ENCODE results near the gene TMED8.
"Not testable (repeated sequence)": the region's sequence is repeated elsewhere in the genome, so short reads cannot be mapped to it uniquely, and the experiment has no call there.

The TMED8 gene, protein sequence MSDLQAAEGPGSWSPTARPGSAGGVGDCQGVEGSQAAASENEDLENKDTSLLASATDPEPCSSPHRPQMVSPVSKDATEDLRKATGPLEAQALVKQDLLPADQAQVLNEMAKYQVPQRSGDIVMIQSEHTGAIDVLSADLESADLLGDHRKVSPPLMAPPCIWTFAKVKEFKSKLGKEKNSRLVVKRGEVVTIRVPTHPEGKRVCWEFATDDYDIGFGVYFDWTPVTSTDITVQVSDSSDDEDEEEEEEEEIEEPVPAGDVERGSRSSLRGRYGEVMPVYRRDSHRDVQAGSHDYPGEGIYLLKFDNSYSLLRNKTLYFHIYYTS

GRCh38 chr14:77376771-77377501 is at the start of gene TMED8, which contains the start of gene SAMD15:
TMED8 (minus strand) TSS chr14:77377094; CDS start chr14:77377053, 41 bp downstream.
SAMD15 (plus strand) TSS chr14:77377379; CDS start chr14:77377419, 40 bp downstream.
- peak; percentile 63 for DNase-seq (ENCODE audit: low read depth, low spot score)

GRCh38 chr14:77426396-77426795 is 49.5 kb upstream of the TMED8 start:
- no peak for DNase-seq (ENCODE audit: low read depth, low spot score)

DNA sequence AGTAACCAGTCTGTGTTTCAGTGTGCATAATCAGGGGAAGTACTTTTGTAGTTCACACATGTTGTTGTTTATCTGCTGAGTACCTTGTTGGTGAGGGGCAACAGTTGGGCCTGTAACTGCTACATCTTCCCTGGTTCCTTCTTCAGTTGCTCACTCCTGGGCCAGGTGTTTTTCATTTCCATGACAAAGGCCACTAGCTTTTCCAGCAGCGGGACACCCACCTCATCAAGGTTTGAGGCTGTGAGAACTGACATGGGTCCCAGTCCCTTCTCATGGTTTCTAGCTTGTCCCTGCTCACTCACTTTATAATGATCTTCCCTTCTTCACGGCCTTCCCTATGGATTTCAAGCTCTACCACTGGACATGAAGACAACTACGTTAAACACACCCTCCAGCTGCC is 48.0 kb upstream of the TMED8 start:
- no peak for DNase-seq (ENCODE audit: low read depth, low spot score)

DNA sequence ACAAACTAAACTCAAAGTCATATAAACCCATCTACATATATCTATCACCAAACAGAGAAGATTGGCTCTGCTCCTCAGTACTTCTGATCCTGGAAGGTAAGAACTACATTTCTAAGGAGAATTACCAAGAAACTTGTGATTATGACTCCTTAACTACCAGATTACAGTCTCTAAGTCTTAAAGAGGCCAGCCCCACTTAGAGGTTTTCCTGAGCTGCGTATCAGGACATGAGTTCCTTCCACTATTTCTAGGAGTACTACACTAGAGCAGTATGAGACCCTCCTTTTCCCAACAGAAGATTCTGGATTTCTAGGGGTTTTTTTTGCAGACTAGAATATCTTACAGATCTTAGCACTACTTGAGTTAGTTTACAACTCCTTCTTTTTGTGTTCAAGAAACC is 46.5 kb upstream of the TMED8 start, which contains the start of gene NOXRED1:
Gene NOXRED1 (minus strand): TSS at position 101 of the 400 bp plus-strand sequence. CDS start 634 bp downstream, outside the sequence.
- DNase-seq (ENCODE audit: low read depth, low spot score): no peak

DNA sequence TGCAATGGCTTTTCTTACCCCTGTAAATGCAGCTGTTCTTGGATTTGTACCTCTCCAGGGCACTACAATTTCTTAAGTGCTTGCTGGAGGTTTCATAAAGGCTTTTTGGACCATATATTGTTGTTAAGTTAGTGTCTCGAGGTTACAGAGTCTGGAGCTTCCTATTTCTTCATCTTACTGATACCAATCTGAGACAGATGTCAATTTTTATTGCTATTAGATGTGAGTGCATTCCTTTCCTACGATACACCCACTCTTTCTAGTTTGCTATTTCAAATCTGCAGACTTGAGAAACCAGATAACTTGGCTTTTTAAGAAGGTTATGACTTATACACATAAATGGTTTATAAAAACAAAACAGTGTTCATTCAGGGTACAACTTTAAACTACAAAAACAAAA is 44.3 kb upstream of the TMED8 start:
- DNase-seq (ENCODE audit: low read depth, low spot score): no peak

GRCh38 chr14:77416836-77417235 is 39.9 kb upstream of the TMED8 start:
- no peak for DNase-seq (ENCODE audit: low read depth, low spot score)

DNA sequence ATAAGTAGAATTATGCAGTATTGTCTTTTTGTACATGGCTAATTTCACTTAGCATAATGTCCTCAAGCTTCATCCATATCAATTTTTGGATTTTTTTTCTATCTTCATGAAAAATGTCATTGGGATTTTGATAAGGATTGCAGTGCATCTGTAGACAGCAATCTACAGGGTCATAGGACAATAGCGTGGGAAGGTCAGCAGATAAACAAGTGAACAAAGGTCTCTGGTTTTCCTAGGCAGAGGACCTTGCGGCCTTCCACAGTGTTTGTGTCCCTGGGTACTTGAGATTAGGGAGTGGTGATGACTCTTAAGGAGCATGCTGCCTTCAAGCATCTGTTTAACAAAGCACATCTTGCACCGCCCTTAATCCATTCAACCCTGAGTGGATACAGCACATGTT is 39.2 kb upstream of the TMED8 start:
- DNase-seq (ENCODE audit: low read depth, low spot score): not testable (repeated sequence)

- DNase-seq (ENCODE audit: low read depth, low spot score): not testable (repeated sequence)
Measured at GRCh38 chr14:77415403-77416030, 38.6 kb upstream of the TMED8 start.

DNA sequence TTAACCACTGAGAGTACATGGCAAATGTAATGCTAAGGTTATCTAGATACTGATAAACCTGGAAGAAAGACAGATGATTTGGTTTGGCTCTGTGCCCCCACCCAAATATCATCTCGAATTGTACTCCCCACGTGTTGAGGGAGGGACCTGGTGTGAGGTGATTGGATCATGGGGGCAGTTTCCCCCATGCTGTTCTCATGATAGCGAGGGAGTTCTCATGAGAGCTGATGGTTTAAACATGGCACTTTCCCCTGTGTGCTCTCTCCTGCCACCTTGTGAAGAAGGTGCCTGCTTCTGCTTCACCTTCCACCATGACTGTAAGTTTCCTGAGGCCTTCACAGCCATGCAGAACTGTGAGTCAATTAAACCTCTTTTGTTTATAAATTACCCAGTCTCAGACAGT is 32.2 kb upstream of the TMED8 start:
- no peak for DNase-seq (ENCODE audit: low read depth, low spot score)

DNA sequence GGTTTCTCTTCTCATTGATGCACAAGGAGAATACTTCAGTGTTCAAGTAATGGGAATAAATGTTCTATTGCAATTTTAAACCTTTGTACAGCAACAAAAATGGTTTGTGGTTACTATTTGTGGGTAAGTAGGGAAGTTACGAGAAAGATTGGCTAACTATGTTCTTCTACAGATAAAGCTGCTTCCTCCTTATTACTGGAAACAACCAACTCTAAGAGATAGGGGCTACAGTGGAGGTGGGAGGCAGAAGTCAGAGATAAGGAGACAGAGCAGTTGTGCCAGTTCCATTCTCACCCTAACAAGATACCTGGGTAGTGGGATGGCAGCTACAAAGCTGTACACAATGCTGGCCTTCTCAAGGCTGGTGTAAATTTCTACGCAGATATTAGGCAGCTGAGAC is 30.3 kb upstream of the TMED8 start:
- no peak for DNase-seq (ENCODE audit: low read depth, low spot score)

DNA sequence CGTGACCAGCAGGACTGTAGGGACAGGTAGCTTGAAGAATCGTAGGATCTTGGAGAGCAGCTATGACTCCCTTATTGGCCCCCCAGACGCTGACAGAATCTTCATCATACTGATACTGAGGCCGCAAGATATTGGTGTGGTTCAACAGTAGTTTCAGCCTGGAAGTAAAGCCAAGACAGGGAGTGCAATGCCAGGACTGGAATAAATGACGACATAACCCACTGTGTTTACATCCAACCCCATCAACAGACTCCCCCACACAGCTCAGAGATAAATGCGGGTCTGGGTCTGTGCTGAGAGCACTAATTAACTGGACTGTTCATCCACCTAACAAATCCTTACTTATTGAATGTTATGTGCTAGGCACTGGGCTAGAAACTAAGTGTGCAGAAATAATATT is 29.8 kb upstream of the TMED8 start:
- DNase-seq (ENCODE audit: low read depth, low spot score): no peak

DNA sequence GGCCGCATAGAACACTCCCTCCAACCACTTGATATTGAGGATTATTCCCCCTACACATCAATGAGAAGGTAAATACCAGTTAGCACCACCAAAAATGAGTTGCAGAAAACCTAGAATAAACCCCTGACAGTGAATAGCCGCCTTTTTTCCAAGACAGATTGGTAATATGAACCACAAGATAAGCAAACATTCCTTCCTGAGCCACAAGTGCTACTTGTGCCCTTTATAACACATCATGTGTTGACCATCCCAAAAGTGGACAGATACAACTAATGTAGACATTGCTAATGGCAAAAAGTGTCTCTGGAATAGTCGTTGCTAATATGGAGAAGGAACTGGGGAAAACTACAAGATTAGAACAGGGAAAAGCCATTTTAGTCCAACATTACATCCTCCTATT is 29.2 kb upstream of the TMED8 start:
- no peak for DNase-seq (ENCODE audit: low read depth, low spot score)

- DNase-seq (ENCODE audit: low read depth, low spot score): no peak
Measured at GRCh38 chr14:77403768-77404167, 26.9 kb upstream of the TMED8 start.

GRCh38 chr14:77400216-77400615 is 23.3 kb upstream of the TMED8 start:
- no peak for DNase-seq (ENCODE audit: low read depth, low spot score)

GRCh38 chr14:77390188-77390587 is 13.3 kb upstream of the TMED8 start:
- DNase-seq (ENCODE audit: low read depth, low spot score): no peak

DNA sequence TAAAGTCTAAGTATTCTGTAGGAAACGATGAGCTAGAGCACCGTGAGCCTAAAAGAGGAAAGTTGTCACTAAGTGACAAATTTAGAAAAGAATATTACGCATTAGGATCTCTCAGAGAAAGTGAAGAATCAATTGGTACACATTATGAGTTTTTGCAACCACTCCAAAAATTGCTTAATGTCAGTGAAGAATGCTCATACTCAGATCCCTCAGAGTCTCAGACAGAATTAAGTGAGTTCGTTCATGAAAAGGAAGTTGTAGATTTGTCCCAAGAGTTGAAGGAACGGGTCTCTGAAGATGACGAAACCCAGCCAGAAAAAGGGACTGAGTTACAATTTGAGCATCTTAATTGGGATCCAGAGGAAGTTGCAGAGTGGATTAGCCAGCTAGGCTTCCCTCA is 1.8 kb upstream of the TMED8 start:
- DNase-seq (ENCODE audit: low read depth, low spot score): no peak

DNA sequence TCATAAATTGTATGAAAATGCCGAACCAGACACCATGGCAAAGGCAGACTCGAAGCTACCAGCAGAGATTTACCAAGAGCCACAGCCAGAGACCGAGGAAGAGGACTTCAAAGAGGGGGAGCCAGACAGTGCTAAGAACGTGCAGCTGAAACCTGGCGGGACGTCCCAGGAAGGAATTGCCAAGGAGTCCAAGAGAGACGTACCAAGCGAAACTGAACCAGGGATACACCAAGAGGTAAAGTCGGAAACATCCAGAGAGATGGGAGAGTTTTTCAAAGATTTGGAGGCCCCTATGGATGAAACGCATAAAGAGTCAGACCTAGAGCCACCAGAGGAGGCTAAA is 579 bp upstream of the TMED8 start:
- no peak for DNase-seq (ENCODE audit: low read depth, low spot score)

DNA sequence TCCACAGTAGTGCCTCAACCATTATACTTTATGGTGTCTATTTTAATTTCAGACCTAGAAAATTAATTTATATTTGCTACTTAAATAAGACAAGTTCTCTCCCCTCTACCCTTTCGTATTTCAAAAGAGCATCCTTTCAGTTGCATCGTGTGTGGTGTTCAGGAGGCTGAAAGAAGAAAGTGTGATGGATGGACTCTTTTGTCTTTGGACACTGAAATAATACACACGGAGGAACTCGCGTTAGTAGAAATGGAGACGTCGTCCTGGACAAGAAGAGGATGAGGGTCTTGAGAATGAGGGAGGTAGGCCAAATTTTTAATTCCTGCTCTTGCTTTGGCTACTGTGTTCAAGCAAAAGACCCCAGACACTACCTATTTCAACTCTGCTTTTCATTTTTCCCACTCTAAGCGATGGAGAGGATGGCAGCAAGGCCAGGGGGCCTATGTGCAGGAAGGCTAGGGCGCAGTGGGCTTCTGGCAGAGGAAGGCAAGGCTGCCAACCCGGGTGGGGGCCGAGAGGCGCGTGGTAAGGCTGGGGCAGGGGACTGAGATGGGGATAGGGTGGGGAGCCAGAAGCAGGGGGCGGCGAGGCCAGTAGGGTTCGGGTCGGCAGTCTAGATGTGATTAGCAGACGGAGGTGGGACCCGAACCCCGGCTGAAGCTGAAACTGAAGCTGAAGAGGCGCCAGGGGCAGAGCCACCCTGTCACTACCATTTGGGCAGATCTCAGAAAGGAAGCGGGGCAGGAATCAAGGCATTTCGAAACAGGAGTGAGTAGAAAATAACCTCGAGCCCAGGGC is 722 bp downstream of the TMED8 start:
- no peak for DNase-seq (ENCODE audit: low read depth, low spot score)

- DNase-seq (ENCODE audit: low read depth, low spot score): no peak
Measured at GRCh38 chr14:77375164-77375950, 1.5 kb downstream of the TMED8 start.

DNA sequence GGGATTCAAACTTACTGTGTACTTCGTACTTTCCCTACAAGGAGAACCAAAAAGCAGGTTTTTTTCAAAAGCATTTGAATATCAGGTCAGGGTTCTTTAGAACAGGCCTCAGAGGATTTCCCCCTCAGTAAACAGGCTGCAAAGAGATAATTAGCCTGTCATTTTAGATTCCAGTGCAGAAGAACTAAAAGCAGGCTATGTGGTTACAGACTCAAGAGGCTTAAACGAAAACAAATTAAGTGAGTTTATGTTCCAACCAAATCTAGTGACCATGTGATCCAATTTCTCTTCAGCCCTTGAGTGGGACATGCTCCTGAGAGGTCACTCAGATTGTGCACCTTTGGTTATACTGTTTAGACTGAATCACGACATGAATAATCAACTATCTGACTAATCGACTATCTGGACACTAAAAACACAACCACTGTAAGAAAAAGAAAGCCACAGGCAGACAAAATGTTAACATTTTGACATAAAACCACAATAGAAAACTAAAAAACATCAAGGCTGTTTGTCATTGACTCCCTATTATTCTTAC is 4.5 kb downstream of the TMED8 start:
- no peak for DNase-seq (ENCODE audit: low read depth, low spot score)

- DNase-seq (ENCODE audit: low read depth, low spot score): no peak
Measured at GRCh38 chr14:77369285-77369684, 7.6 kb downstream of the TMED8 start.
